SK-N-SH (cell line): ENCODE measurements around the gene CEP170B. TPM values are rescaled to one million over a fixed set of nuclear protein-coding genes. Genes with fewer than 3 reads are reported as not detected.

ENCODE experiments used
- CTCF ChIA-PET: fragments of 300-600, 350-600 bp; formaldehyde crosslinking; extraction: SDS; loops from one replicate; lab custom pipeline; 2021; lab: Yijun Ruan, JAX
- POLR2A ChIA-PET: fragments of 350-600 bp; sonication (Branson Sonifier 250); formaldehyde crosslinking; extraction: SDS; loops from one replicate; lab custom pipeline; 2020; ENCODE audit warnings: antibody characterized with exemption, inconsistent platforms; lab: Yijun Ruan, JAX
- DNase-seq: peaks from one replicate; pipeline ENCODE4 v3.0.0; 2012
- H2AFZ ChIP-seq: fragments of 200-600 bp; sonication (generic); 2 replicates; pipeline ENCODE4 v1.8.1; 2016; ENCODE audit warnings: antibody characterized with exemption, mild to moderate bottlenecking, low read depth
- H3F3A ChIP-seq: fragments of 200-600 bp; sonication (generic); replicated peaks from 2 replicates; pipeline ENCODE3; 2016; ENCODE audit warnings: antibody characterized with exemption, mild to moderate bottlenecking; ENCODE audit not compliant: insufficient read depth
- H3K27ac ChIP-seq, 2 experiments: fragments of 200-500 bp in 1 of 2; fragments of 200-600 bp in 1 of 2; sonication (Bioruptor generic) in 1 of 2; sonication (generic), shearing (Covaris generic) in 1 of 2; 2 replicates each; pipeline versions ENCODE4 v1.5.1 to v1.6.1; 2014 to 2016; ENCODE audit warnings: low read depth in 2 of 2, inconsistent platforms in 1 of 2, low read length in 1 of 2, mild to moderate bottlenecking in 1 of 2, mixed read lengths in 1 of 2
- H3K27me3 ChIP-seq: fragments of 200-600 bp; sonication (generic), shearing (Covaris generic); 2 replicates; pipeline ENCODE4 v1.6.1; 2016; ENCODE audit warnings: mixed run types; ENCODE audit not compliant: insufficient read depth
- H3K36me3 ChIP-seq, 2 experiments: fragments of 200-500 bp in 1 of 2; fragments of 200-600 bp in 1 of 2; sonication (Bioruptor generic) in 1 of 2; sonication (generic) in 1 of 2; replicated peaks in 1 of 2; 2 replicates each; pipeline versions ENCODE3 to v1.5.1; 2014 to 2016; ENCODE audit warnings: low read length in 1 of 2, mild to moderate bottlenecking in 1 of 2; ENCODE audit not compliant: insufficient read depth in 2 of 2, control insufficient read depth in 1 of 2
- H3K4me1 ChIP-seq, 2 experiments: fragments of 200-500 bp in 1 of 2; fragments of 200-600 bp in 1 of 2; sonication (Bioruptor generic) in 1 of 2; sonication (generic), shearing (Covaris generic) in 1 of 2; 2 replicates each; pipeline versions ENCODE4 v1.5.1 to v1.6.1; 2014 to 2016; ENCODE audit warnings: low read depth in 1 of 2, low read length in 1 of 2, mixed run types in 1 of 2; ENCODE audit not compliant: insufficient read depth in 2 of 2, control insufficient read depth in 1 of 2
- H3K4me2 ChIP-seq: fragments of 200-600 bp; sonication (generic), shearing (Covaris generic); 2 replicates; pipeline ENCODE4 v1.6.1; 2017; ENCODE audit warnings: mixed run types
- H3K4me3 ChIP-seq, 2 experiments: fragments of 200-500 bp in 1 of 2; fragments of 200-600 bp in 1 of 2; sonication (Bioruptor generic) in 1 of 2; sonication (generic), shearing (Covaris generic) in 1 of 2; 2 replicates each; pipeline versions ENCODE4 v1.5.1 to v1.8.1; 2014 to 2016; ENCODE audit warnings: low read depth in 2 of 2, inconsistent platforms in 1 of 2, low read length in 1 of 2, mild to moderate bottlenecking in 1 of 2, mixed read lengths in 1 of 2, moderate library complexity in 1 of 2
- H3K79me2 ChIP-seq: fragments of 200-600 bp; sonication (generic); 2 replicates; pipeline ENCODE4 v1.8.1; 2017; ENCODE audit warnings: mild to moderate bottlenecking; ENCODE audit not compliant: insufficient read depth
- H3K9ac ChIP-seq: fragments of 200-600 bp; sonication (generic); 2 replicates; pipeline ENCODE4 v1.6.1; 2017; ENCODE audit warnings: mixed run types
- H3K9me2 ChIP-seq: fragments of 200-600 bp; sonication (generic); 2 replicates; pipeline ENCODE4 v1.6.1; 2017; ENCODE audit warnings: mixed run types
- H3K9me3 ChIP-seq: fragments of 200-600 bp; sonication (generic); 2 replicates; pipeline ENCODE4 v1.6.1; 2017; ENCODE audit warnings: mixed run types, mild to moderate bottlenecking, moderate library complexity
- H4K20me1 ChIP-seq: fragments of 200-600 bp; sonication (generic); 2 replicates; pipeline ENCODE4 v1.6.1; 2017; ENCODE audit warnings: mild to moderate bottlenecking, mixed run types; ENCODE audit not compliant: insufficient read depth
- CHD2 ChIP-seq: fragments of 150-350 bp; IDR thresholded peaks from 2 replicates; pipeline ENCODE4 v1.6.1; 2018; ENCODE audit warnings: low read length; ENCODE audit not compliant: partially characterized antibody
- EP300 ChIP-seq, 2 experiments: IDR thresholded peaks; 2 replicates each; pipeline versions ENCODE4 v1.4.0 to v1.6.1; 2012; ENCODE audit warnings: borderline replicate concordance in 1 of 2, low read depth in 1 of 2, low read length in 1 of 2
- FOSL2 ChIP-seq: IDR thresholded peaks from 2 replicates; pipeline ENCODE4 v1.4.0; 2012; ENCODE audit warnings: low read depth, mild to moderate bottlenecking, moderate library complexity, borderline replicate concordance
- FOXJ3 ChIP-seq: sonication (generic); formaldehyde crosslinking; IDR thresholded peaks from 2 replicates; pipeline ENCODE4 v1.5.1; 2020; ENCODE audit warnings: mild to moderate bottlenecking, missing genetic modification reagents
- MXI1 ChIP-seq: IDR thresholded peaks from 2 replicates; pipeline ENCODE4 v1.6.1; 2012; ENCODE audit warnings: mild to moderate bottlenecking, low read depth, low read length, improper control_type of control experiment
- NFIC ChIP-seq: IDR thresholded peaks from 2 replicates; pipeline ENCODE4 v1.4.0; 2012; ENCODE audit warnings: borderline replicate concordance
- RCOR1 ChIP-seq: fragments of 150-350 bp; IDR thresholded peaks from 2 replicates; pipeline ENCODE4 v1.6.1; 2017; ENCODE audit warnings: antibody characterized with exemption, low read length
- SIN3A ChIP-seq: IDR thresholded peaks from 2 replicates; pipeline ENCODE4 v1.6.1; 2012; ENCODE audit warnings: low read depth, mild to moderate bottlenecking, low read length, moderate library complexity, borderline replicate concordance
- ZBTB33 ChIP-seq: IDR thresholded peaks from 2 replicates; pipeline ENCODE4 v1.4.0; 2012; ENCODE audit warnings: low read depth, borderline replicate concordance
- WGBS: methylation state at CpG from one replicate; pipeline ENCODE4 v1.1.6; 2017; ENCODE audit warnings: low lambda C conversion rate; 5-methylcytosine and 5-hydroxymethylcytosine counted together
- polyA plus RNA-seq, 3 experiments: library from polyadenylated mRNA; depleted of rRNA; stranded (reverse); fragments of >200 nt; gene quantifications; 2 replicates each; pipeline ENCODE4 v1.2.3, GENCODE V29; 2012
- TF ChIP-seq, protein P1 (sequence below): fragments of 200-600 bp; sonication (generic); IDR thresholded peaks from 2 replicates; pipeline ENCODE4 v1.6.1; 2017; ENCODE audit warnings: antibody characterized with exemption, mild to moderate bottlenecking, moderate library complexity

The CEP170B gene
- polyA plus RNA-seq, 1 of the 3 experiments (the other 2 are of a cell fraction), result 11.0 TPM

GRCh38 chr14:104923640-104924420, 58.8 kb downstream of the CEP170B start:
- Histone ChIP-seq H3F3A (no peaks in the 10 kb centered on the region), H3K79me2 (no peaks in the 10 kb centered on the region), H3K27ac (no peak overlapping the region), H2AFZ (no peak overlapping the region), H3K9me2 (no peaks in the 10 kb centered on the region), H3K4me1 (no peaks in the 10 kb centered on the region; a peak in 1 of 4 replicates), H3K4me2 (no peak overlapping the region), H3K9me3 (no peaks in the 10 kb centered on the region), H3K36me3 (no peaks in the 10 kb centered on the region), H3K4me3 (no peak overlapping the region), H4K20me1 (no peaks in the 10 kb centered on the region), H3K27me3 (no peaks in the 10 kb centered on the region), H3K9ac (no peak overlapping the region)
- no peak for TF ChIP-seq EP300 (IDR thresholded peaks at IDR 0.05; ENCODE audit: borderline replicate concordance in 1 of 2, low read depth in 1 of 2, low read length in 1 of 2)
- TF ChIP-seq MXI1, result no peak
- no peak for TF ChIP-seq ZBTB33
- no peak for TF ChIP-seq FOSL2
- no peak for TF ChIP-seq FOXJ3 (CRISPR knock-in tag)
- 40% methylated on average over 1 of the region's 4 CpGs for WGBS
- DNase-seq, result no peak
- ChIA-PET POLR2A (no interaction called here), CTCF (no interaction called here)

DNA sequence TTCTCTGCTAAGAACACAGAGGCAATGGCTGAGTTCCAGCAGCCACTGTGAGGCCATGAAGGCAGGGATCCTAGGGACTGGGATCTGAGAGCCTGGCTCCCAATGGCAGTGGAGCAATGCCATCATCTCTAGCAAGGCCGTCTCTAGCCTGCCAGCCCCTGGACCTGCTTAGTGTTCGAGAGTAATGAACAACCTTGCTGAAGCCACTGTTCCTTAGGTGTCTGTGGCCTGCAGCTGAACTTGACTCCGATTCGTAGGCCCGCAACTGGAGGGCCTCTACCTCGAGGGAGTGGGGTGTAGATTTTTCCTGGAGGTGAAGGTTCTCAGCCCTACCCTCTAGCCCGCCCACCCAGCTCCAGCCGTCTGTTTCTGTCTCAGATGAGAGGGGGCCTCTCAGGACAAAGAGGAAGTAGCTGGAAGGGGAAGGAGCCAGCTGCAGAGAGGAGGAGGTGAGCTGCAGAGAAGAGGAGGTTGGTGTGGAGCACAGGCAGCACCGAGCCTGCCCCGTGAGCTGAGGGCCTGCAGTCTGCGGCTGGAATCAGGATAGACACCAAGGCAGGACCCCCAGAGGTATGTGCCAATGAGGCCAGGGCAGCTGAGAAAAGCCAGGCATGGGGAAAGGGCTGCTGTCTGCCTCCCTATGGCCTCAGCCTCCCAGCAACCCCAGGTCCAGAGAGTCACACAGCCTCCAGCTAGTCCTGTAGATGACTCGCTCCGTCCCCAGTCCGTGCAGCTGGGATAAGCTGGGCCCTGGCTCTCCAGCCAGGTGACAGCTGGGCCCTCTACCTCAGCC, 59.5 kb downstream of the CEP170B start, which contains the start of gene PLD4:
Gene PLD4 (plus strand): TSS at position 459 of the 793 bp plus-strand sequence. CDS start 2,262 bp downstream, outside the sequence.
- no peak within 1 kb of the TSS for H3K27ac ChIP-seq
- H3K4me3 ChIP-seq, result no peak within 1 kb of the TSS
- H3K79me2 ChIP-seq, result no peaks in the 10 kb centered on the region
- no peak for TF ChIP-seq MXI1
- no peak for TF ChIP-seq SIN3A
- no peak for TF ChIP-seq NFIC
- TF ChIP-seq, protein P1, sequence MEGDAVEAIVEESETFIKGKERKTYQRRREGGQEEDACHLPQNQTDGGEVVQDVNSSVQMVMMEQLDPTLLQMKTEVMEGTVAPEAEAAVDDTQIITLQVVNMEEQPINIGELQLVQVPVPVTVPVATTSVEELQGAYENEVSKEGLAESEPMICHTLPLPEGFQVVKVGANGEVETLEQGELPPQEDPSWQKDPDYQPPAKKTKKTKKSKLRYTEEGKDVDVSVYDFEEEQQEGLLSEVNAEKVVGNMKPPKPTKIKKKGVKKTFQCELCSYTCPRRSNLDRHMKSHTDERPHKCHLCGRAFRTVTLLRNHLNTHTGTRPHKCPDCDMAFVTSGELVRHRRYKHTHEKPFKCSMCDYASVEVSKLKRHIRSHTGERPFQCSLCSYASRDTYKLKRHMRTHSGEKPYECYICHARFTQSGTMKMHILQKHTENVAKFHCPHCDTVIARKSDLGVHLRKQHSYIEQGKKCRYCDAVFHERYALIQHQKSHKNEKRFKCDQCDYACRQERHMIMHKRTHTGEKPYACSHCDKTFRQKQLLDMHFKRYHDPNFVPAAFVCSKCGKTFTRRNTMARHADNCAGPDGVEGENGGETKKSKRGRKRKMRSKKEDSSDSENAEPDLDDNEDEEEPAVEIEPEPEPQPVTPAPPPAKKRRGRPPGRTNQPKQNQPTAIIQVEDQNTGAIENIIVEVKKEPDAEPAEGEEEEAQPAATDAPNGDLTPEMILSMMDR, result no peak
- no peak for TF ChIP-seq CHD2
- TF ChIP-seq RCOR1, result no peak
- H3K36me3 ChIP-seq, result no peaks in the 10 kb centered on the region
- no peak within 1 kb of the TSS for H3K9ac ChIP-seq
- no peak within 1 kb of the TSS for H3K4me2 ChIP-seq
- H3K9me3 ChIP-seq, result no peaks in the 10 kb centered on the region
- H3K27me3 ChIP-seq, result no peaks in the 10 kb centered on the region
- H3K9me2 ChIP-seq, result no peaks in the 10 kb centered on the region
- POLR2A ChIA-PET, result no interaction called here
- H2AFZ ChIP-seq, result no peak within 1 kb of the TSS
- CTCF ChIA-PET, result interaction anchor here (0.8 kb wide), 1 partner anchor 10 kb away, joined by 4 read pairs; no protein-coding TSS in a partner anchor
- WGBS, result 74% methylated on average over 9 of the region's 14 CpGs
- no peak for DNase-seq
- no peaks in the 10 kb centered on the region for H4K20me1 ChIP-seq
- no peaks in the 10 kb centered on the region; a peak in 1 of 4 replicates for H3K4me1 ChIP-seq
- no peaks in the 10 kb centered on the region for H3F3A ChIP-seq
